H1 (cell line): Measurements from ENCODE around the gene TAS1R1. TPM values are rescaled to one million over a fixed set of nuclear protein-coding genes. Genes with fewer than 3 reads are reported as not detected.

ENCODE experiments used
- CTCF ChIA-PET: fragments of 300-600 bp; sonication (Branson Sonifier 250); formaldehyde crosslinking; loops from one replicate; lab custom pipeline; 2021; ENCODE audit not compliant: partially characterized antibody; lab: Charles Lee
- POLR2A ChIA-PET: fragments of 300-600 bp; sonication (Branson Sonifier 250); formaldehyde crosslinking; loops from one replicate; lab custom pipeline; 2021; ENCODE audit warnings: inconsistent platforms; ENCODE audit not compliant: partially characterized antibody; lab: Charles Lee
- DNase-seq, 2 experiments: peaks; one replicate each; pipeline versions ENCODE4 v3.0.0 to v3.0.0-alpha.2; 2010 to 2022; ENCODE audit warnings: low spot score in 2 of 2, low read depth in 1 of 2, mixed read lengths in 1 of 2
- FAIRE-seq: peaks from 2 replicates; lab custom pipeline; 2011; peaks lifted over from hg19 to GRCh38; lab: Jason Lieb, UNC
- H2AFZ ChIP-seq: 2 replicates; pipeline ENCODE4 v1.8.1; 2012; ENCODE audit warnings: low read length, inconsistent platforms
- H2AK5ac ChIP-seq: 2 replicates; pipeline ENCODE4 v1.6.1; 2013; ENCODE audit warnings: low read depth, low read length
- H2BK120ac ChIP-seq: replicated peaks from 2 replicates; pipeline ENCODE3; 2013; ENCODE audit warnings: low read depth, low read length, inconsistent platforms
- H2BK12ac ChIP-seq: 2 replicates; pipeline ENCODE4 v1.6.1; 2013; ENCODE audit warnings: low read depth, low read length
- H2BK15ac ChIP-seq: 2 replicates; pipeline ENCODE4 v1.6.1; 2013; ENCODE audit warnings: low read length
- H2BK20ac ChIP-seq: 2 replicates; pipeline ENCODE4 v1.6.1; 2013; ENCODE audit warnings: low read length
- H2BK5ac ChIP-seq: 2 replicates; pipeline ENCODE4 v1.6.1; 2013; ENCODE audit warnings: low read depth, low read length
- H3K14ac ChIP-seq: 2 replicates; pipeline ENCODE4 v1.6.1; 2013; ENCODE audit warnings: inconsistent platforms; ENCODE audit not compliant: insufficient read length
- H3K18ac ChIP-seq: 2 replicates; pipeline ENCODE4 v1.6.1; 2013; ENCODE audit warnings: low read length; ENCODE audit errors: extremely low read depth
- H3K23ac ChIP-seq: 2 replicates; pipeline ENCODE4 v1.6.1; 2013; ENCODE audit warnings: inconsistent platforms; ENCODE audit not compliant: insufficient read length
- H3K23me2 ChIP-seq: 2 replicates; pipeline ENCODE4 v1.6.1; 2013; ENCODE audit warnings: low read depth, low read length
- H3K27ac ChIP-seq: 2 replicates; pipeline ENCODE4 v1.6.1; 2011; ENCODE audit warnings: low read depth, low read length, inconsistent platforms
- H3K27me3 ChIP-seq, 4 experiments: replicated peaks in 1 of 4; 1 replicate in 1 of 4; 2 replicates in 3 of 4; pipeline versions ENCODE4 v1.6.1 to v1.8.1; 2011 to 2013; ENCODE audit warnings: low read length in 3 of 4, mild to moderate bottlenecking in 3 of 4, inconsistent platforms in 2 of 4, mixed read lengths in 2 of 4, moderate library complexity in 1 of 4; ENCODE audit not compliant: control insufficient read depth in 3 of 4, insufficient read depth in 3 of 4; ENCODE audit errors: extremely low read depth in 1 of 4
- H3K36me3 ChIP-seq, 4 experiments: 2 replicates each; pipeline versions ENCODE4 v1.6.1 to v1.8.1; 2011 to 2013; ENCODE audit warnings: mild to moderate bottlenecking in 4 of 4, low read length in 3 of 4, moderate library complexity in 2 of 4, control low read depth in 1 of 4, inconsistent platforms in 1 of 4; ENCODE audit not compliant: insufficient read depth in 4 of 4, control insufficient read depth in 2 of 4
- H3K4ac ChIP-seq: replicated peaks from 2 replicates; pipeline ENCODE3; 2013; ENCODE audit warnings: low read length, low read depth, mixed read lengths, inconsistent platforms; ENCODE audit not compliant: insufficient read length
- H3K4me1 ChIP-seq, 4 experiments: replicated peaks in 1 of 4; 1 replicate in 1 of 4; 2 replicates in 3 of 4; pipeline versions ENCODE4 v1.6.1 to v1.8.1; 2011 to 2013; ENCODE audit warnings: low read length in 3 of 4, inconsistent platforms in 2 of 4, mixed read lengths in 1 of 4; ENCODE audit not compliant: insufficient read depth in 4 of 4, control insufficient read depth in 3 of 4
- H3K4me2 ChIP-seq, 2 experiments: 2 replicates each; pipeline versions ENCODE4 v1.6.1 to v1.8.1; 2011 to 2013; ENCODE audit warnings: low read depth in 2 of 2, low read length in 2 of 2, control low read depth in 1 of 2, inconsistent platforms in 1 of 2, mild to moderate bottlenecking in 1 of 2; ENCODE audit not compliant: insufficient read depth in 1 of 2
- H3K4me3 ChIP-seq, 4 experiments: fragments of 200-600, 300-600 bp in 1 of 4; sonication (generic), shearing (Covaris generic), sonication (Bioruptor Twin) in 1 of 4; 2 replicates each; pipeline versions ENCODE4 v1.5.1 to v1.8.1; 2011 to 2016; ENCODE audit warnings: low read length in 4 of 4, low read depth in 3 of 4, control low read depth in 2 of 4, inconsistent platforms in 2 of 4, mild to moderate bottlenecking in 2 of 4, mixed read lengths in 1 of 4, moderate library complexity in 1 of 4; ENCODE audit not compliant: insufficient read depth in 2 of 4; ENCODE audit errors: extremely low read depth in 1 of 4
- H3K56ac ChIP-seq: replicated peaks from 2 replicates; pipeline ENCODE3; 2013; ENCODE audit warnings: low read depth, mild to moderate bottlenecking, mixed read lengths, low read length, inconsistent platforms; ENCODE audit not compliant: insufficient read length
- H3K79me1 ChIP-seq: 2 replicates; pipeline ENCODE4 v1.6.1; 2013; ENCODE audit warnings: low read depth, low read length, control low read depth
- H3K79me2 ChIP-seq, 2 experiments: 2 replicates each; pipeline versions ENCODE4 v1.6.1 to v1.8.1; 2012 to 2013; ENCODE audit warnings: low read length in 2 of 2, mild to moderate bottlenecking in 2 of 2, inconsistent platforms in 1 of 2; ENCODE audit not compliant: insufficient read depth in 2 of 2, control insufficient read depth in 1 of 2
- H3K9ac ChIP-seq, 4 experiments: replicated peaks in 1 of 4; 1 replicate in 1 of 4; 2 replicates in 3 of 4; pipeline versions ENCODE4 v1.6.1 to v1.8.1; 2011 to 2013; ENCODE audit warnings: low read depth in 3 of 4, low read length in 3 of 4, control low read depth in 2 of 4, mild to moderate bottlenecking in 2 of 4, moderate library complexity in 2 of 4, inconsistent platforms in 1 of 4; ENCODE audit errors: extremely low read depth in 1 of 4
- H3K9me3 ChIP-seq, 2 experiments: 2 replicates each; pipeline versions ENCODE4 v1.6.1 to v1.8.1; 2012 to 2013; ENCODE audit warnings: mild to moderate bottlenecking in 2 of 2, moderate library complexity in 2 of 2, control low read depth in 1 of 2, inconsistent platforms in 1 of 2, low read depth in 1 of 2, low read length in 1 of 2, mixed read lengths in 1 of 2; ENCODE audit not compliant: insufficient read depth in 2 of 2
- H4K20me1 ChIP-seq, 2 experiments: replicated peaks in 1 of 2; 2 replicates each; pipeline versions ENCODE3 to v1.8.1; 2011 to 2013; ENCODE audit warnings: inconsistent platforms in 2 of 2, low read length in 2 of 2, mild to moderate bottlenecking in 1 of 2; ENCODE audit not compliant: insufficient read depth in 2 of 2, control insufficient read depth in 1 of 2
- H4K5ac ChIP-seq: 2 replicates; pipeline ENCODE4 v1.6.1; 2013; ENCODE audit warnings: low read length, low read depth, mixed read lengths, inconsistent platforms; ENCODE audit not compliant: insufficient read length
- H4K8ac ChIP-seq: 2 replicates; pipeline ENCODE4 v1.8.0; 2013; ENCODE audit warnings: mild to moderate bottlenecking, moderate library complexity, low read length, inconsistent platforms; ENCODE audit not compliant: insufficient read depth; ENCODE audit errors: extremely low read depth
- H4K91ac ChIP-seq: replicated peaks from 2 replicates; pipeline ENCODE3; 2013; ENCODE audit warnings: low read length, mixed read lengths, inconsistent platforms; ENCODE audit not compliant: insufficient read length
- BCL11A ChIP-seq, 2 experiments: IDR thresholded peaks; one replicate each; pipeline ENCODE4 v1.6.1; 2011; ENCODE audit warnings: low read depth in 2 of 2, low read length in 2 of 2, mild to moderate bottlenecking in 2 of 2
- CTBP2 ChIP-seq: IDR thresholded peaks from 2 replicates; pipeline ENCODE4 v1.7.0; 2011; ENCODE audit warnings: borderline replicate concordance, mild to moderate bottlenecking, moderate library complexity, mixed read lengths, low read length; ENCODE audit not compliant: insufficient read depth, insufficient read length
- HDAC2 ChIP-seq, 2 experiments: fragments of 300-600 bp in 1 of 2; sonication (generic) in 1 of 2; IDR thresholded peaks; 2 replicates each; pipeline ENCODE4 v1.6.1; 2011 to 2012; ENCODE audit warnings: low read depth in 2 of 2, low read length in 2 of 2, mild to moderate bottlenecking in 2 of 2, moderate library complexity in 2 of 2, borderline replicate concordance in 1 of 2, inconsistent platforms in 1 of 2
- RAD21 ChIP-seq, 2 experiments: IDR thresholded peaks in 1 of 2; conservative IDR thresholded peaks in 1 of 2; 2 replicates each; pipeline ENCODE4 v1.6.1; 2011; ENCODE audit warnings: low read depth in 2 of 2, low read length in 2 of 2, improper control_type of control experiment in 1 of 2, inconsistent platforms in 1 of 2, mild to moderate bottlenecking in 1 of 2, moderate library complexity in 1 of 2
- RXRA ChIP-seq: IDR thresholded peaks from 2 replicates; pipeline ENCODE4 v1.6.1; 2011; ENCODE audit warnings: low read depth, mild to moderate bottlenecking, low read length, moderate library complexity; ENCODE audit not compliant: insufficient read depth
- WGBS, 2 experiments: shearing (Covaris generic) in 1 of 2; methylation state at CpG; one replicate each; pipeline versions ENCODE4 v1.1.6 to v1.1.7; 2013 to 2015; ENCODE audit warnings: low lambda C conversion rate in 2 of 2, mixed read lengths in 2 of 2, inconsistent platforms in 1 of 2, low coverage in 1 of 2, missing lambda C conversion rate in 1 of 2; ENCODE audit not compliant: insufficient replicate concordance in 2 of 2, insufficient coverage in 1 of 2, insufficient read length in 1 of 2; ENCODE audit errors: extremely low coverage in 1 of 2, missing lambda C conversion rate in 1 of 2; 5-methylcytosine and 5-hydroxymethylcytosine counted together
- polyA plus RNA-seq, 7 experiments: library from polyadenylated mRNA; depleted of rRNA in 3 of 7; stranded (reverse) in 5 of 7; unstranded in 2 of 7; fragments of >200 nt in 5 of 7; fragments of 200-250 nt in 2 of 7; gene quantifications; 1 replicate in 5 of 7; 2 replicates in 1 of 7; 4 replicates in 1 of 7; pipeline versions ENCODE4 v1.2.1 to v1.2.3, GENCODE V29; 2011 to 2013; ENCODE audit warnings: missing spikeins in 2 of 7, mixed read lengths in 2 of 7
- total RNA-seq: library from RNA; stranded (reverse); fragmentation: NEBNext Ultra II Directional; extraction: Animal tissue kit (Norgen Biotek cat#: 25700); gene quantifications from 2 replicates; pipeline ENCODE4 v1.2.1, GENCODE V29; 2021
- TF ChIP-seq, protein P1 (sequence below), 3 experiments: IDR thresholded peaks; 1 replicate in 2 of 3; 2 replicates in 1 of 3; pipeline versions ENCODE4 v1.5.1 to v1.6.1; 2011; ENCODE audit warnings: low read length in 3 of 3, mild to moderate bottlenecking in 3 of 3, inconsistent platforms in 2 of 3, low read depth in 1 of 3, moderate library complexity in 1 of 3; ENCODE audit not compliant: insufficient read depth in 1 of 3; ENCODE audit errors: control extremely low read depth in 1 of 3

The TAS1R1 gene
- total and polyA plus RNA-seq, 2 of the 8 experiments (the other 6 are each of a cell fraction or from before 2014, with no cell fraction given) = 0.26 TPM; not detected in 1

DNA sequence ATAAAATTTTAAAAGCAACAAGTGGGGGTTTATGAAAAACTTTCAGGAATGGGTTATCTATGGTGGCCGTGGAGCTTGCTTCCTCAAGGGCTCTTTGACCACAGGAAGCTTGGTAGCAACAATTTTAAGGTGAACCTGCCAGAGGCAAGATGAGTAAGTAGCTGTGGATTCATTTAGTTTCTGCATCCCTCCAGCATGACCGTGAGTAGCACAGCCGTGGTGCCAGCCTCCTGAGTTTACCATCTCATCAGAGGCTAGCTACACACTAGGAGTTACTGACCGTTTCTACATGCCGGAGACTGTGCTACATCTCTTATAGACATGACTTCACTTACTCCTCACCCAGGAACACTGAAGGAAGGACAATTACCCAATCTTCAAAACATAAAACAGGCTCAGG is 33.6 kb upstream of the TAS1R1 start:
- no peak overlapping the region for H2BK20ac ChIP-seq
- H3K23ac ChIP-seq = no peak overlapping the region
- no peaks in the 10 kb centered on the region for H3K79me2 ChIP-seq
- DNase-seq (no peak), FAIRE-seq (no peak)
- 75% methylated on average over 5 of the region's 5 CpGs; no CpG with 5 or more reads in 1 of the 2 experiments for WGBS, 2 experiments
- no peak overlapping the region for H3K4me2 ChIP-seq
- H3K4ac ChIP-seq = no peak overlapping the region
- no peaks in the 10 kb centered on the region for H3K79me1 ChIP-seq
- H3K27me3 ChIP-seq = no peaks in the 10 kb centered on the region
- H4K20me1 ChIP-seq = peaks cover 3 to 5% of the 10 kb centered on the region in 2 experiments
- POLR2A ChIA-PET = interaction anchor here (1.2 to 3.5 kb wide), 4 partner anchors 13 to 33 kb away, joined by 3 to 15 read pairs (median 8); partner anchors contain the start of genes NOL9 and TAS1R1
- no peak overlapping the region for H2BK12ac ChIP-seq
- no peak overlapping the region for H3K27ac ChIP-seq
- H2AFZ ChIP-seq = no peak overlapping the region
- peaks cover 5 to 11% (median 7%) of the 10 kb centered on the region in 4 experiments for H3K4me1 ChIP-seq
- H3K9ac ChIP-seq = peak overlapping the region in 1 of 4 experiments; percentile 5; a peak in 1 of 7 replicates
- no peak overlapping the region for H4K8ac ChIP-seq
- no peak overlapping the region for H2BK120ac ChIP-seq
- H3K36me3 ChIP-seq = peaks cover 6 to 14% (median 11%) of the 10 kb centered on the region in 4 experiments; a peak in 5 of 8 replicates
- no peak overlapping the region for H3K14ac ChIP-seq
- H4K5ac ChIP-seq = no peak overlapping the region
- H3K23me2 ChIP-seq = no peaks in the 10 kb centered on the region
- 0 out of 2 replicates have a peak overlapping the region, but pooled peaks have one; percentile 49 for H2BK5ac ChIP-seq
- no peaks in the 10 kb centered on the region for H3K9me3 ChIP-seq
- H3K4me3 ChIP-seq = no peak overlapping the region
- H2BK15ac ChIP-seq = no peak overlapping the region
- H3K56ac ChIP-seq = no peak overlapping the region
- CTCF ChIA-PET = interaction anchor here (0.8 to 8.1 kb wide), 16 partner anchors 9 to 275 kb away, joined by 3 to 107 read pairs (median 6); partner anchors contain the start of genes NOL9, PLEKHG5 and ZBTB48
- TF ChIP-seq HDAC2 (IDR thresholded peaks at IDR 0.05; ENCODE audit: borderline replicate concordance in 1 of 2, low read depth in 2 of 2, low read length in 2 of 2) = no peak
- TF ChIP-seq, protein P1, sequence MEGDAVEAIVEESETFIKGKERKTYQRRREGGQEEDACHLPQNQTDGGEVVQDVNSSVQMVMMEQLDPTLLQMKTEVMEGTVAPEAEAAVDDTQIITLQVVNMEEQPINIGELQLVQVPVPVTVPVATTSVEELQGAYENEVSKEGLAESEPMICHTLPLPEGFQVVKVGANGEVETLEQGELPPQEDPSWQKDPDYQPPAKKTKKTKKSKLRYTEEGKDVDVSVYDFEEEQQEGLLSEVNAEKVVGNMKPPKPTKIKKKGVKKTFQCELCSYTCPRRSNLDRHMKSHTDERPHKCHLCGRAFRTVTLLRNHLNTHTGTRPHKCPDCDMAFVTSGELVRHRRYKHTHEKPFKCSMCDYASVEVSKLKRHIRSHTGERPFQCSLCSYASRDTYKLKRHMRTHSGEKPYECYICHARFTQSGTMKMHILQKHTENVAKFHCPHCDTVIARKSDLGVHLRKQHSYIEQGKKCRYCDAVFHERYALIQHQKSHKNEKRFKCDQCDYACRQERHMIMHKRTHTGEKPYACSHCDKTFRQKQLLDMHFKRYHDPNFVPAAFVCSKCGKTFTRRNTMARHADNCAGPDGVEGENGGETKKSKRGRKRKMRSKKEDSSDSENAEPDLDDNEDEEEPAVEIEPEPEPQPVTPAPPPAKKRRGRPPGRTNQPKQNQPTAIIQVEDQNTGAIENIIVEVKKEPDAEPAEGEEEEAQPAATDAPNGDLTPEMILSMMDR (IDR thresholded peaks at IDR 0.05; ENCODE audit: control extremely low read depth in 1 of 3, insufficient read depth in 1 of 3, low read depth in 1 of 3, low read length in 3 of 3) = no peak
- TF ChIP-seq CTBP2 = no peak
- no peak for TF ChIP-seq BCL11A (IDR thresholded peaks at IDR 0.05; ENCODE audit: low read depth in 2 of 2, low read length in 2 of 2)
- no peak for TF ChIP-seq RXRA
- no peak for TF ChIP-seq RAD21 (IDR thresholded peaks at IDR 0.05 in 1 of 2, conservative IDR thresholded peaks at IDR 0.05 in 1 of 2; ENCODE audit: low read depth in 2 of 2, low read length in 2 of 2)
- TF ChIP-seq, all 59 proteins: peak for 0
- no peak overlapping the region; the same call in 1 of the 2 replicates for H2AK5ac ChIP-seq
- no peak overlapping the region for H4K91ac ChIP-seq
- H3K18ac ChIP-seq = no peak overlapping the region
